Measurements from ENCODE around the gene SACM1L.

SACM1L gene

DNA sequence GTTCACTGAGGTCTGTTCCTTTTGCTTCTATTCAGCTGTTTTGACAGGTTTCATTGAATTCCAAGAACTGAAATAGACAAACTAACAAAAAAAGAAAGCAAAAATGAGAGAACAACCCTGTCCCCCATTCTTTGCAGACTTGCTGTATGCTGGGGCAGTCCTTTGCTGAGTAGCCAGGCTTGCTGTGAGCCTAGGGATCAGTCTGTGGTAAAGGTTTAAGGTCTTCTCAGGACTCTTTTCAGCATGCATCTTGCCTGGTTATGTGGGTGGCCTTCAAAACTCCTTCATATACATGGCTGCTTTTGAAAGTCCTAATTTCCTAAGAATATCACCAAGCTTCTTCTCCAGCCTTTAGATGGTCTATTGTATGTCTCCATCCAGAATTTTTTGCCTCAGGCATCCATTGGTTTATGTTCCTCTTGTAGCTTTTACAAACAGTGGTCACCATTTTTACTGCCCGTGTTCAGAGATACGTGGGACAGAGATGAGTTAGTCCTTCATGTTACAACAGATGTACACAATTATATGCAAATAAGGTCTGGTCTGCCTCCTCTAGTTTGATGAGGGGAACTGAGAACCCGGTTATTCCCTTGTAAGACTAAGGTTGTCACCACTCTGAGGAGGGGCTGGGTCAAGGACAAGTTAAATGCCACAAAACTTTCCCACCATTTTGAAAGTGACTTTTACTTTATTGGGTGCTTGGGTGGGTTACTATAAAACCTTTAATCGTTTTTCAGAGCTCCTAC, 41.4 kb downstream of the SACM1L start:
- TF ChIP-seq, protein P1, sequence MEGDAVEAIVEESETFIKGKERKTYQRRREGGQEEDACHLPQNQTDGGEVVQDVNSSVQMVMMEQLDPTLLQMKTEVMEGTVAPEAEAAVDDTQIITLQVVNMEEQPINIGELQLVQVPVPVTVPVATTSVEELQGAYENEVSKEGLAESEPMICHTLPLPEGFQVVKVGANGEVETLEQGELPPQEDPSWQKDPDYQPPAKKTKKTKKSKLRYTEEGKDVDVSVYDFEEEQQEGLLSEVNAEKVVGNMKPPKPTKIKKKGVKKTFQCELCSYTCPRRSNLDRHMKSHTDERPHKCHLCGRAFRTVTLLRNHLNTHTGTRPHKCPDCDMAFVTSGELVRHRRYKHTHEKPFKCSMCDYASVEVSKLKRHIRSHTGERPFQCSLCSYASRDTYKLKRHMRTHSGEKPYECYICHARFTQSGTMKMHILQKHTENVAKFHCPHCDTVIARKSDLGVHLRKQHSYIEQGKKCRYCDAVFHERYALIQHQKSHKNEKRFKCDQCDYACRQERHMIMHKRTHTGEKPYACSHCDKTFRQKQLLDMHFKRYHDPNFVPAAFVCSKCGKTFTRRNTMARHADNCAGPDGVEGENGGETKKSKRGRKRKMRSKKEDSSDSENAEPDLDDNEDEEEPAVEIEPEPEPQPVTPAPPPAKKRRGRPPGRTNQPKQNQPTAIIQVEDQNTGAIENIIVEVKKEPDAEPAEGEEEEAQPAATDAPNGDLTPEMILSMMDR (IDR thresholded peaks at IDR 0.05; ENCODE audit: low read depth, low read length): no peak
- no peak for DNase-seq (ENCODE audit: extremely low read depth, low read depth)

DNA sequence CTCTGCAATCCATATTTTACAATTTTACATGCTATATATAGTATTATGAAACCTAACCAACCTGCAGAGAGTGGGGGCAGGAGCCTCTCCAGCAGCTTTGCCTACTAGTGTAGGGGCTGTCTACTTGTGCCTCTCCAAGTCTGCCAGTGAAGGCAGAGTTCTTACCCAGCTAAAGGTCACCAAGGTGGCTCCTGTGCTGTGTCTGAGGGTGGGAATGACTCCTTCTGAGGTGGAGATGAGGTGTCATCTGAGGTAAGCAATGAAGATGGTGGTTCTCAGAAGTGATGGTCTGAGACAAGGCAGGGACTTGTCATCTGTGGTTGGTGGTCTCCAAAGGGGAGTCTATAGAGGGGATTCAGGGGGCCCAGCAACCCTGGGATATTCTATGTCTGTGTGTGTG, 47.5 kb downstream of the SACM1L start:
- no peak for DNase-seq (ENCODE audit: extremely low read depth, low read depth)
- TF ChIP-seq, protein P1 (IDR thresholded peaks at IDR 0.05; ENCODE audit: low read depth, low read length): no peak

DNA sequence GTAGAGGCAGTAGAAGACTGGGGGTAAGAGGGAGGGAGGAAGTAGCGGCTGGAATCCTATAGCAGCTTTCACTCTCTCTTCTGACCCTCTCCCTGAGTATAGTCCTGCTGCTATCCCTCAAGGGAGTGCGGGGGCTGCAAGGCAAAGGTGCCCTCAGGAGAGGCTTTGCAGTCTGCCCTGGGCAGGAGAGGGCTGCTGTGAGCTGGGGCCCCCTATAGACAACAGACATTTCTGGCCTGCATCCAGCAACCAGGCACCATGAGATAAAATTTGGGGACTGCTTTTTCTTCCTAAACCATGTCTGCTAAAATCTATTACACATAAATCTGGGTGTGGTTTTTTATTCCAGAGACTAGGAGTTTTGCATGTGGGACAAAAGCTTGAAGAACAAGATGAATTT, 48.0 kb downstream of the SACM1L start:
- TF ChIP-seq, protein P1 (IDR thresholded peaks at IDR 0.05; ENCODE audit: low read depth, low read length): no peak

DNA sequence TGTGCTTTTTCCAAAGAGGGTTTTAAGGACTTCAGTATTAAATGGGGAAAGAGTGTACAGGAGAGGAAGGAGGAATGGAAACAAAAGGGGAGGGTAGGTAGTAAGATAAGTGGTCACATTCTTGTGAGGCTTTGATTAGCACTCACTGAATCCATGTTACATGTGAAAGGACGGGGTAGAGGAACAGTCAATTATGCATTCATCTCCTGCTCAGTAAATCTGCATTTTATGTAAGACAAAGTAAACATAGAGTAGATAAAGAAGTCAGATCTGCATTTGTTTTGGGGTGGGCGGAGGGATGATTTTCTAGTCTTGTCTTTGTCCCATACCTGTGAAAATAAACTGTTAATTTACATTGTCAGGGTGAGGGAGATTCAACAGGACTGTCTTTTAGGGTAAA, 50.8 kb downstream of the SACM1L start:
- no peak for DNase-seq (ENCODE audit: extremely low read depth, low read depth)
- TF ChIP-seq, protein P1 (IDR thresholded peaks at IDR 0.05; ENCODE audit: low read depth, low read length): no peak

More for the DNA sequence above, 48.0 kb downstream of the SACM1L start:
- no peak for DNase-seq (ENCODE audit: extremely low read depth, low read depth)

DNA sequence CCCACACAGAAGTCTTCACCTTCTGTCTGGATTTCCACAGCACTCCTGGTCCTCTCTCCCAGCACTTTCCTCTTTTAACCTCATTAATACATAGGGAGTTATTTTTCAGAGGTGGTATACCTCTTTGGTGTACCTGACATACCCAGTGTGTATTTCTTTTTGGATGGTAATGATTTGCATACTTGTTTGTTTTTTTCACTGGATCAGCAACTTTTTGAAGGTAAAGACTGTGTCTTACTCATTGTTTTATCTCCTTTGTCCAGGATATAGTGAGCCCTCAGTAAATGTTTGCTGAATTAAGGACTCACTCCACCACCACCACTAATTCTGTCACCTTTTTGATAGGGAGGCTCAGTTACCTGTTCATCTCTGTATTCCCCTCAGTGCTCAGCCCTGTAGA, 52.1 kb downstream of the SACM1L start:
- DNase-seq (ENCODE audit: extremely low read depth, low read depth): no peak

DNA sequence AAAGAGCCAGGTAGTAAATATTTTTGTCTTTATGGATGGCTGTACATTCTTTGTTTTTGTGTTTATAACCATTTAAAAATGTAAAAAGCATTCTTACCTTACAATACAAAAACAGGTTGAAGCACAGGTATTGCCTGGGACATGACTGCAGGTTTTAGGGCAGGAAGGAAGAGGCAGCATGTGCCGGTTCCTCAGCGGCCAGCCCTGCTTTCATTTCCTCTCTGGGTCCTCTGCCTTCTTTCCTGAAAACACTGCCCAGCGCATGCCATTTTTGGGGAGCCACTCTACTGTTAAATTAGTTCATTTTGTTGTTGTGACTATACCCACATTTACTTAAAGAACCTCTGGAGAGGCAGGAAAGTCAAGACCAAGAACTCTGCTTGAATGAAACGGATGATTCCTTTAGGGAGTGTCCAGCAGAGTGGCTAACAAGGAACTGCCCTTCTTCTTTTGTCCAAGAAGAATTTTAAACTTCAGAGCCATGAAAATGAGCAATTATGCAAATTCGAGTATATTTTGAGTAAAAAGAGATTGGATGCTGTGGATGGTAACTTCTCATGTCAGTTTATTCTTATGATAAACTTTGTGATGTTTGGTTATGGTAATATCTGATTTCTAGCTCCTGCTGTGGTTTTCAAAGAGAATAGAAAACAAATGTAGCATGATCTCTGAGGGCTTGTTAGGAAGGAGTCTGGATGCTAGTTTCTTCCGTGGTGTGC, 52.7 kb downstream of the SACM1L start:
- no peak for DNase-seq (ENCODE audit: extremely low read depth, low read depth)
- TF ChIP-seq, protein P1 (IDR thresholded peaks at IDR 0.05; ENCODE audit: low read depth, low read length): no peak

More for the DNA sequence above, 52.1 kb downstream of the SACM1L start:
- TF ChIP-seq, protein P1 (IDR thresholded peaks at IDR 0.05; ENCODE audit: low read depth, low read length): no peak

DNA sequence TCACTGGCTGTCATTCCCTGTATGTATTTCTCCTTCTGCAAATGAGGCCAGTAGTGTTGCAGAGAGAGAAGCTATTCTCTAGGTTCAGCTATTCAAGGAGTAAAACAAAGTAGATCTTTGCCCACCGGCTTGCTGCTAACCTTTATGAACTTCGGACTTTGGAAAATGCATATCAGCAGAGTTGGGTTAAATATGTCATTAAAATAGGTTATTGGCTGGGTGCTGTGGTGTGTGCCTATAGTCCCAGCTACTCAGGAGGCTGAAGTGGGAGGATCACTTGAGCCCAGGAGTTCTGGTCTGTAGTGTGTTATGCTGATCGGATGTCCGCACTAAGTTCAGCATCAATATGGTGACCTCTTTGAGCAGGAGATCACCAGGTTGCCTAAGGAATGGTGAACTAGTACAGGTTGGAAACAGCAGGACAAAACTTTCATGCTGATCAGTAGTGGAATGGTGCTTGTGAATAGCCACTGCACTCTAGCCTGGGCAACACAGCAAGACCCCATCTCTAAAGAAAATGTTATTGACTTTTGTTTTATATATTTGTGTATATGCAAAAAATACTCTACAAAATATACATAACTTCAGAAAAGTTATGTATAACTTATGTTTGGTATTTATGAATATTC, 53.4 kb downstream of the SACM1L start:
- no peak for DNase-seq (ENCODE audit: extremely low read depth, low read depth)
- TF ChIP-seq, protein P1 (IDR thresholded peaks at IDR 0.05; ENCODE audit: low read depth, low read length): no peak
